Measurements from ENCODE around the gene CIC.

Gene CIC

DNA sequence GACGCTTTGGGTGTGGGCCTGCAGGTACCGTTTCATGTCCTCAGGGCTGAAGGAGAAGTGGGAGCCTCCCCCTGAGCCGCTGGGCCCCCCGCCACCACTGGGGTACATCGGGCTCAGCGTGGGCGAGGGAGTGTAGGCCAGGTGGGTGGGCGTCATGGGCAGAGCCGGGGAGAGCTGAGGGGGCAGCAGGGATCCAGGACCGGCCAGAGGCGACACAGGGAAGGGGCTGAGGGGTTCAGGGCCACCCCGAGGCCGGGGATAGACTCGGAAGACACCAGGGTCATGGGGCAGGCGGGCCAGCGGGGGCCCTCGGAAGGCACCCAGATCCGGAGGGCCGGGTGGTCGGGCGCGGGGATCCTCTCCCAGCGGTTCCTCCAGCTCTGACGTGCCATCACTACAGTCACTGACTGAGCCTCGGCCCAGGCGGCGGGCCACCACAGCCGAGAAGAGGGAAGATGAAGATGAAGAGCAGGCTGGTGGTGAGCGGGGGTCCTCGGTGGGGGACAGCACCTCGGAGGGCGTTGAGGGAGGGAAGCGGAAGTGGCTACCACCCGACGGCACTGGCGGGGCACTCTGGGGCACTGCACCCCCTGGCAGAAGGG lies 19.8 kb upstream of the CIC start:
- TF ChIP-seq, protein P1, sequence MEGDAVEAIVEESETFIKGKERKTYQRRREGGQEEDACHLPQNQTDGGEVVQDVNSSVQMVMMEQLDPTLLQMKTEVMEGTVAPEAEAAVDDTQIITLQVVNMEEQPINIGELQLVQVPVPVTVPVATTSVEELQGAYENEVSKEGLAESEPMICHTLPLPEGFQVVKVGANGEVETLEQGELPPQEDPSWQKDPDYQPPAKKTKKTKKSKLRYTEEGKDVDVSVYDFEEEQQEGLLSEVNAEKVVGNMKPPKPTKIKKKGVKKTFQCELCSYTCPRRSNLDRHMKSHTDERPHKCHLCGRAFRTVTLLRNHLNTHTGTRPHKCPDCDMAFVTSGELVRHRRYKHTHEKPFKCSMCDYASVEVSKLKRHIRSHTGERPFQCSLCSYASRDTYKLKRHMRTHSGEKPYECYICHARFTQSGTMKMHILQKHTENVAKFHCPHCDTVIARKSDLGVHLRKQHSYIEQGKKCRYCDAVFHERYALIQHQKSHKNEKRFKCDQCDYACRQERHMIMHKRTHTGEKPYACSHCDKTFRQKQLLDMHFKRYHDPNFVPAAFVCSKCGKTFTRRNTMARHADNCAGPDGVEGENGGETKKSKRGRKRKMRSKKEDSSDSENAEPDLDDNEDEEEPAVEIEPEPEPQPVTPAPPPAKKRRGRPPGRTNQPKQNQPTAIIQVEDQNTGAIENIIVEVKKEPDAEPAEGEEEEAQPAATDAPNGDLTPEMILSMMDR (IDR thresholded peaks at IDR 0.05; ENCODE audit: control insufficient read depth, extremely low read depth, insufficient read depth), result no peak
- DNase-seq (ENCODE audit: low read depth), result no peak
- H3K4me3 ChIP-seq (ENCODE audit: low read depth, low read length), result no peak overlapping the region

DNA sequence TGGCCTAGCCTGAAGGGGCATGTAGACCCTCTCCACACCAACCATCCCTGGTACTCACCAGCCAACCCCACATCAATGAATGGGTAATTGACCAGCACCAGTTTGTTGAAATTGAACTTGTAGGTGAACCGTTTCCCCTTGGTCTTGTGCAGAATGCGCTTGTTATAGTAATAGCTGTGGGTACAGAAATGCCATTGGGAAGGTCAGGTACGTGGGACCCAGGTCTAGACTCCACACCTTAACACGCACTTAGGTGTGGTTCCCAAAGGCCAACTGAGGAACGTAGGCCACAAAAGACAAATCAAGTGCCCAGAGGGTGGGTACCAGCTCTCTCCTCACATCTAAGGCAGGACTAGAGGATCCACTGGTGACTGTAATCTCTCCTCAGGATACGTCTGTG lies 19.3 kb upstream of the CIC start:
- DNase-seq (ENCODE audit: low read depth), result no peak
- no peak overlapping the region for H3K4me3 ChIP-seq (ENCODE audit: low read depth, low read length)
- TF ChIP-seq, protein P1 (IDR thresholded peaks at IDR 0.05; ENCODE audit: control insufficient read depth, extremely low read depth, insufficient read depth), result no peak

DNA sequence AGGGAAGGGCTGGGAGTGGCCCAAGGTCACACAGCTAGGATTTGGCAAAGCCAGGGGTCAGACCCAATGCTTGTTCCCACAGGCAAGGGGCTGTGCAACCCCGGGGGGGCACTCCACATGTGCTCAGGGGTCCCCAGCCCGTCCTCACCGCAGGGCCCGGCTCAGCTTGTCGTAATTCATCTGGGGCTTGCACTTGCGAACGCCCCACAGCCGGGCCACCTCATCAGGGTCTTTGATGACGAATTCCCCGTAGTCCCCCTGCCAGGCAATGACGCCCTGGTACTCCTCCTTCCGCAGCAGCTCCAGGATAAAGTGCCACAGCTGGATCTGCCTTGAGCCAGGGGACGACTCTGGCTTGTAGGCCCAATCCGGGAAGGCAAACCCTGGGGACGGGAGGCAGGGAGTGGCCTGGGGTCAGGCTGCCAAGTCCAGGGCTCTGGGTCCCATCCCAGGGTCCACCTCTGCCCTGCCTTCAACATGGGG lies 18.8 kb upstream of the CIC start:
- TF ChIP-seq, protein P1 (IDR thresholded peaks at IDR 0.05; ENCODE audit: control insufficient read depth, extremely low read depth, insufficient read depth), result no peak
- H3K4me3 ChIP-seq (ENCODE audit: low read depth, low read length), result no peak overlapping the region
- DNase-seq (ENCODE audit: low read depth), result no peak

DNA sequence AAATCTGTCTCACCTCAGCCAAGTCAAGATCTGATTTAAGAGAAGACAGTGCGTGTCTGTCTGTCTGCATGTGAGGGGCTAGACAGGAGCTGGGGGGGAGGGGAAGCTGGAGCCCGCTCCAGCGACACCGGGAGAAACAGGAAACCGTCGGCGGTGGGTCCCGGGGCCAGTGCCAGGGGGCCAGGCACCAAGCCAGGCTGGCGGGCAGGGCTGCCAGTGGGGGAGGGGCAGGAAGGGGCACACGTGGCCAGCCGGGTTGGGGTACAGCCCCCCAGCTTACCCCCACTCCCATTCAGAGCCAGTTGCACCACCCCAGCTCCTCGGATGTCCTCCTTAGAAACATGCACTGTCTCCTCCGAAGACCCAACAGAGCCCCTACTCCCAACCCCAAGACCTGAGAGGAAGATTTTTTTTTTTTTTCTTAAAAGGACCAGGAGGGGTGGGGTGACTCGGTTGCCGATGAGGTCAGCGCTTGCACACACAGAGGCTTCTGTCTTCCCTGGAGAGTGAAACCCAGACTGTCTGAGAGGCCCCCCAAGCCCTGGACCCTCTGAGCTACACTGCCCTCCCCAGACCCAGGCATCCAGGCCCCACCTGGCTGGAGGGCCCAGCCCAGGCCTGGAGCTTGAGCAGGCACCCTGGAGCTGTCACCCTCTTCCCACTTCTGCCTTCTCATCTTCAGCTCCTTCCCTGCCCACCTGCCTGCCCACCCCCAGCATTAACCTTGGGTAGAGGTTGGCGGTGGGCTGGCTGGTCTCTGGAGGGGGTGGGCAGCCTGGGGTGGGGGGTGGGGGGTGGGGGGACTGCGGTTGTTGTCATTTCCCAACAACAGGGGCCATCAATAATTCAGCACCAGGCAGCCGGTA lies 18.2 kb upstream of the CIC start:
- no peak for DNase-seq (ENCODE audit: low read depth)
- TF ChIP-seq, protein P1 (IDR thresholded peaks at IDR 0.05; ENCODE audit: control insufficient read depth, extremely low read depth, insufficient read depth), result no peak
- no peak overlapping the region for H3K4me3 ChIP-seq (ENCODE audit: low read depth, low read length)

DNA sequence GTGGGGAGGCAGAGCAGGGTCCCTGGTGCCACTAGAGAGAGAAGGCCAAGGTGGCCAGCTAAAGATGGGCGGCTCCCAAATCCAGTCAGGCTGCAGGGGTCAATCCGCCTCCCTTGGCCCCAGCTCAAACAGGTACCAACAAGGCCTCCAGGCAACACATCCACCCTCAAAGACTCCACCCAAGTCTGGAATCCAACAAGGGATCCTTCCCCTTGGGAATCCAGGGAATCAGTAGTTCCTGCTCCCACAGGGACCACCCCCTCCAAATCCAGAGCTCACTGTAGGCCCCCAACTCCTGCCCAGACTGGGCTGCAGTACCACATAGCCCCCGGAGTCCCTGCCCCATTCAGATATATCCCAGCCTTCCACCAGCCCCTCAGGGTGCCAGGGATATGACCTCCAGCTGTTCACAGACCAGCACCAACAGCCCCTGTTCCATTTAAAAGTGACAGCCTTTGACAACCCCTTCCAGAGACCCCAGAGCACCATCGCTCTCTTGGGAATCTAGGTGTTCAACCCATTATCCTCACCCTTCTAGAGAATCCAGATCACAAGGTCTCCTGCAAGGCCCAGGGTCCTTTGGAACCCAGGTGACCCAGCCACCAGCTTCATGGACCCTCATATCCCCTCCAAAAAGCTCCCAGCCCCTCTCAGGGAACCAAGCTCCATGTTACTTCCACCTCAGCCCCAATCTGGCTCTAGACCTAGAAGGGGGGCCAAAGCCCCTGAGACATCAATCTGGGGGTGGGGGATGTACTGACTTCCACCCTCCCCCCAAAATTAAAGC lies 17.3 kb upstream of the CIC start:
- H3K4me3 ChIP-seq (ENCODE audit: low read depth, low read length), result no peak overlapping the region
- DNase-seq (ENCODE audit: low read depth), result no peak
- TF ChIP-seq, protein P1 (IDR thresholded peaks at IDR 0.05; ENCODE audit: control insufficient read depth, extremely low read depth, insufficient read depth), result no peak

DNA sequence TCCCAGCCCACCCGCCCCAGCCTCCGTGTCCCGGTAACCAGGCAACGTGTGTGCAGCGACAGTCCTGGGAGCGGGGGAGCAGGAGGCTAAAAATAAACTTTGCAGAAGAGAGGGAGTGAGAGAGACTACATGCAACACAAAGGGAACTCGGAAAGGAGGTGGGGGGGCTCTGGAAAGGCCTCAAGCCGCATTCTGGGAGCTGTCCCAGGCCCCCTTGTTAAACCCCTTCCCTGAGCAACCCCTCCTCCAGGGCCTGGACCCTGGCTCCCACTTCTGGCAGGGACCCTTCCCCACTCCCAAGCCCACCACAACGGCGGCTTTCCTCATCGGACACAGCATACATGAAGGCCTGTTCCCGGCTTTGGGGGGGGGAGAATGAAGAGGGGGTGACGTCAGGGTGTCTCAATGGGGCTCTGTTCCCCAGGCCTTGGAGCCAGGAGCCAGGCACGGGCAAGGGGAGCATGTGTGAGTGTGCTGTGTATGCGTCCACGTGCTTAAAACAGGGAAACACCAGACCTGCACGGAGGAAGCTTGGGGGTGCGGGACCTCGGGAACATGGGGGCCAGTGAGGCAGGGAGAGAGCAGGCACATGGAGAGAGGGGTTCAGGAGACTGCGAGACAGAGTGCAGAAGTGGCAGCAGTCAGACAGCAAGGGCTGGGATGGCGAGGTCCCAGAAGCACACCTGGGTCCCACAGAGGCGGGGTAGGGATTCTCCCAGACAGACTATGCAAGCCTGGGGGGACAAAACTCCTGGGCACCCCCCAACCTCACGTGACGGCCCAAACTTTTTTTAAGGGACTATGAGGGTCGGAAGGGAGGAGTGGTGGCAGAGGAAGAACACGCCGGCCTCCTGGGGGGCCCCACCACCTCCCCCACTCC lies 16.4 kb upstream of the CIC start:
- no peak for DNase-seq (ENCODE audit: low read depth)
- TF ChIP-seq, protein P1 (IDR thresholded peaks at IDR 0.05; ENCODE audit: control insufficient read depth, extremely low read depth, insufficient read depth), result no peak
- H3K4me3 ChIP-seq (ENCODE audit: low read depth, low read length), result peak overlapping the region; percentile 56
